ENCODE measurements around the gene RNF4. TPM values are rescaled to one million over a fixed set of nuclear protein-coding genes. Genes with fewer than 3 reads are reported as not detected.

RNF4 gene
- total RNA-seq, 1 experiment from 2014 or later: 92.0 TPM

DNA sequence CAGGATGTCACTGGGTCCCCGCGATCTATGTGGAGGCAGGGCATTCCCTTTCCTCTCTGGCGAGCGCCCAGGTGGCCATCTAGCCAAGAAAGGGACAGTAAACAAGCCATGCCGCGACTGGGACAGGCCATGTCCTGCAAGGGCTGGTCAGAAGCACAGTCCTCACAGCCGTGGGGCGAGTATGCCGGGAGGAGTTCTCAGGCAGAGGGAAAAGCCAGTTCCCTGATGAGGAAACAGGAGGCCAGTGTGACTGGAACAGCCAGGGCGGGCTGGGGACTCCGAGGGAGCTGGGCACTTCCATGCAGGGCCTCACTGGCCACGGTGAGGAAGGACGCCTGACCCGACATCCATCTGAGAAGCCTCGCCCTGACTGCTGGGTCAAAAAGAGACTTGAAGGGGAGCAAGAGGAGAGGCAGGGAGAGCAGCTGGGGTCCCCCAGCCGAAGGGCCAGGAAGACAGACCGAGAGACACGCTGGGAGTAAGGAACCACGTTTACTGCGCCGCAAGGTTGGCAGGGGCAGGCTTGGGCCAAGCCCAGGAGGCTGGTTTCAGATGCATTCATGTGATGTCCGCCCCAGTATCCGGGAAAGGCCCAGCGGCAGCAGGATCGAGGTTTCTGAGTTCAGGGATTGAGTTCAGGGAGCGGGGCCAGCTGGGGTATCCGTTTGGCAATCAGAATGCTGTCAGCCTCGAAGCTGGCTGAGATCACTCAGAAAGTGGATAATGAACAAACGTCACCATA lies 35.1 kb upstream of the RNF4 start:
- no peaks in the 10 kb centered on the region for H3K36me3 Mint-ChIP-seq (ENCODE audit: insufficient read depth in 1 of 3, low read depth in 3 of 3)
- Histone ChIP-seq H3K4ac (ENCODE audit: low read depth, low read length) (no peak overlapping the region), H3K79me2 (ENCODE audit: insufficient read depth, low read length) (no peaks in the 10 kb centered on the region), H3K14ac (ENCODE audit: insufficient read depth, low read length) (no peak overlapping the region; the same call in 1 of the 2 replicates), H3K9me3 (ENCODE audit: control insufficient read depth, low read depth, low read length) (no peaks in the 10 kb centered on the region), H3K27ac (ENCODE audit: insufficient read length, low read depth, low read length) (no peak overlapping the region), H3K23ac (ENCODE audit: insufficient read length, low read depth, low read length) (no peak overlapping the region), H3K23me2 (ENCODE audit: insufficient read length, low read depth, low read length, poor library complexity, severe bottlenecking) (no peaks in the 10 kb centered on the region), H4K8ac (replicated peaks; ENCODE audit: insufficient read length, low read depth, low read length) (no peak overlapping the region), H2BK15ac (ENCODE audit: low read depth, low read length) (no peak overlapping the region), H2BK20ac (ENCODE audit: low read depth, low read length, poor library complexity, severe bottlenecking) (no peak overlapping the region), H2BK120ac (ENCODE audit: low read depth, low read length, poor library complexity, severe bottlenecking) (no peak overlapping the region), H3K18ac (ENCODE audit: insufficient read length, low read depth, low read length) (no peak overlapping the region), H3K9ac (ENCODE audit: extremely low read depth, insufficient read length, low read length) (no peak overlapping the region), H2BK12ac (ENCODE audit: insufficient read length, low read depth, low read length) (no peak overlapping the region), H2AK5ac (ENCODE audit: insufficient read length, low read length) (no peak overlapping the region), H4K20me1 (ENCODE audit: control insufficient read depth, insufficient read depth, insufficient read length) (no peaks in the 10 kb centered on the region), H2AFZ (ENCODE audit: low read length) (no peak overlapping the region), H3K79me1 (ENCODE audit: insufficient read depth, low read depth, low read length, poor library complexity, severe bottlenecking) (no peaks in the 10 kb centered on the region), H3K27me3 (ENCODE audit: insufficient read depth, low read length) (no peaks in the 10 kb centered on the region), H3T11ph (ENCODE audit: low read length) (no peak overlapping the region), H2BK5ac (ENCODE audit: insufficient read length, low read length) (no peak overlapping the region), H3K4me2 (ENCODE audit: insufficient read depth, insufficient read length, low read length) (no peak overlapping the region), H4K91ac (ENCODE audit: insufficient read length, low read depth, low read length) (no peak overlapping the region), H4K5ac (ENCODE audit: insufficient read length, low read depth, low read length) (no peak overlapping the region), H3K4me1 (ENCODE audit: insufficient read depth, low read length) (no peaks in the 10 kb centered on the region), H3K56ac (ENCODE audit: insufficient read length, low read depth, low read length) (no peak overlapping the region)
- peaks cover 4% of the 10 kb centered on the region; the same call in 1 of the 2 replicates for H3K27me3 Mint-ChIP-seq (ENCODE audit: low read depth)
- H3K4me1 Mint-ChIP-seq: peaks cover 6 to 9% of the 10 kb centered on the region in 2 experiments
- H3K27ac Mint-ChIP-seq: peak overlapping the region in 2 of 3 experiments; percentile 40 to 94; a peak in 3 of 7 replicates
- WGBS (ENCODE audit: extremely low coverage, insufficient read length, low lambda C conversion rate): no CpG with 5 or more reads among the region's 29 CpGs
- no peaks in the 10 kb centered on the region; a peak in 1 of 5 replicates for H3K9me3 Mint-ChIP-seq
- TF ChIP-seq, protein P1, sequence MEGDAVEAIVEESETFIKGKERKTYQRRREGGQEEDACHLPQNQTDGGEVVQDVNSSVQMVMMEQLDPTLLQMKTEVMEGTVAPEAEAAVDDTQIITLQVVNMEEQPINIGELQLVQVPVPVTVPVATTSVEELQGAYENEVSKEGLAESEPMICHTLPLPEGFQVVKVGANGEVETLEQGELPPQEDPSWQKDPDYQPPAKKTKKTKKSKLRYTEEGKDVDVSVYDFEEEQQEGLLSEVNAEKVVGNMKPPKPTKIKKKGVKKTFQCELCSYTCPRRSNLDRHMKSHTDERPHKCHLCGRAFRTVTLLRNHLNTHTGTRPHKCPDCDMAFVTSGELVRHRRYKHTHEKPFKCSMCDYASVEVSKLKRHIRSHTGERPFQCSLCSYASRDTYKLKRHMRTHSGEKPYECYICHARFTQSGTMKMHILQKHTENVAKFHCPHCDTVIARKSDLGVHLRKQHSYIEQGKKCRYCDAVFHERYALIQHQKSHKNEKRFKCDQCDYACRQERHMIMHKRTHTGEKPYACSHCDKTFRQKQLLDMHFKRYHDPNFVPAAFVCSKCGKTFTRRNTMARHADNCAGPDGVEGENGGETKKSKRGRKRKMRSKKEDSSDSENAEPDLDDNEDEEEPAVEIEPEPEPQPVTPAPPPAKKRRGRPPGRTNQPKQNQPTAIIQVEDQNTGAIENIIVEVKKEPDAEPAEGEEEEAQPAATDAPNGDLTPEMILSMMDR (conservative IDR thresholded peaks at IDR 0.05): no peak
- H3K4me3 Mint-ChIP-seq: no peak overlapping the region
- peak; percentile 31 for DNase-seq
